HG03045 (cell line): ENCODE data around the gene MXRA7.
"Not testable (repeated sequence)": the region's sequence is repeated elsewhere in the genome, so short reads cannot be mapped to it uniquely, and the experiment has no call there.

Experiments used
- ATAC-seq: cut with Tn5 transposase; IDR thresholded peaks from one replicate; pipeline ENCODE4 v1.9.1; 2021; ENCODE audit warnings: mild to moderate bottlenecking, moderate library complexity; ENCODE audit not compliant: unreplicated experiment

MXRA7 gene

DNA sequence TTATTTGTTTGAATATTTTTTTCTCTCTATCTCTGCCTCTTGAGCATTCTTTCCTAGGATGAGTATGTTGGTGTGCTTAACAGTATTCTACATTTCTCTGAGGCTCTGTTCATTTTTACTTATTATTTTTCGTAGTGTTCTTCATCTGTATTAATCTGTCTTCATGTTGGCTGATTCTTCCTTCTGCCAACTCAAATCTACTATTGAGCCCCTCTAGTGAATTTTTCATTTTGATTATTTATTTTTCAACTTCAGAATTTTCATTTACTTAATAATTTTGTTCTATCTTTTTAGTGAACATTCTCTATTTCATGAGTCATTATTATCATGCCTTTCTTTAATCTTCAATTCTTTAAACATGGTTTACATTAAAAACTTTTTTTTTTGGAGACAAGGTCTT lies 64.1 kb downstream of the MXRA7 start:
- ATAC-seq: no peak

DNA sequence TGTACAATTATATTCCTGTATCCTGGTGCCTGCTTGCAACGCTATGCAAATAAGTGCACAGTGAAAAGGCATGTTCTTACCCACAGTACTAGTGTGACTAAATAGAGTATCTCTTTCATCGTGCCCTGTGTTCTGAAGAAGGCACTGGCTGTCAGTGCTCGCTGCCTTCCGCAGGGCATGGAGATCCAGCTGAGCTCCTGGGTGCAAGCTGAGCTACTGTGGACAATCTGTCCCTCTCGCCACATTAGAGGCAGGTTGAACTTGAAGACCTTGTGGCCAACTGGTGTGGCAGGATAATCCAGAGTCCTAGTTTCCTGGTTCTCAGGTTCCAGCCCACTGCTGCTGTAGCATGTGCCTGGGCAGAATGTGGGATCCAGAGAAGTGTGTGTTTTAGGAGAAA lies 65.3 kb downstream of the MXRA7 start:
- ATAC-seq: no peak

DNA sequence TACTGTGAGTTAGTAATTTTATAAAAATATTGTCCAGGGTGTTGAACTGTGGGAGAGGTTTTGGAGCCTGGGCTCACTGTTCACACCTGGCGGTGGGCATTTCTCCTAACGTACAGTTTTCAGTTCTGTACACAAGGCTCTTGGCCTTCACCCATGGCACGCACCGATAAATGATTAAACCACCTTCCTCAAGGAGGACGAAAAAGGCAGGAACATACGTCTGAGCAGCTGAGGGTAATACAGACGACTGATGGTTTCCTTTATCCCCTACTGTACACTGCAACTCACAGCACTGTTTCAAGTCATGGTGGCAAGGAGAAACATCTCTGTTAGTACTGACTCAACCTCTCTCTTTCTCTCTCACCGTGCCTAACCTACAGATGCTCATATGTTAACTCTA lies 65.8 kb downstream of the MXRA7 start:
- no peak for ATAC-seq

DNA sequence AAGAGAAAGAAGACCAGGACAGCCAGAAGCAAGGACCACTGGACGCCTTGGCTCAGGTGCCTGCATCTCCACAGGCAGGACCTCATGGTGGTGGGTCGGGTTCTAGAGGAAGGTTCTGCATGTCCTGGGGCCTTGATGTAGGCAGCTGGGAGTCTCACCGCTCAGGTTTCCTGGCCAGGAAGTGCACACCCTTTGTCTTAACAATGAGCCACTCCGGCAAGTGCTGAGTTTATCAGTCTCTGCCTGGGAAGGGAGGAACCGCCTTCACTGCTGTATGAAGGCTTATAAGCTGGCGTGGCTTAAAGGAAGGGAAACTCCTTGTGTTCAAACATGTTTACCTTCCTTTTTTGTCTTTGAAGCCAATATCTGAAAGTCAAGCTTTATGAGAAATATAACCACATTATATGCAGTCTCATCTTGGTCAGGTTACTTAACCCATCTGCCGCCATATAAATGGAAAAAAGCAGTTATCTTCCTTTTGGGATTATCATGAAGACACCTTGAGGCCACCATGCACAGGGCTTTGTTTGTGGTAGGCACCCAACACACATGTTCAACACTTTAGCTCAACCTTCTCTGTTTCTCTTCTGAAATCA lies 67.1 kb downstream of the MXRA7 start, which contains the start of gene ST6GALNAC1:
Gene ST6GALNAC1 (minus strand): TSS at position 205 of the 596 bp plus-strand sequence. CDS start 119 bp downstream, at position 86.
- no peak for ATAC-seq

DNA sequence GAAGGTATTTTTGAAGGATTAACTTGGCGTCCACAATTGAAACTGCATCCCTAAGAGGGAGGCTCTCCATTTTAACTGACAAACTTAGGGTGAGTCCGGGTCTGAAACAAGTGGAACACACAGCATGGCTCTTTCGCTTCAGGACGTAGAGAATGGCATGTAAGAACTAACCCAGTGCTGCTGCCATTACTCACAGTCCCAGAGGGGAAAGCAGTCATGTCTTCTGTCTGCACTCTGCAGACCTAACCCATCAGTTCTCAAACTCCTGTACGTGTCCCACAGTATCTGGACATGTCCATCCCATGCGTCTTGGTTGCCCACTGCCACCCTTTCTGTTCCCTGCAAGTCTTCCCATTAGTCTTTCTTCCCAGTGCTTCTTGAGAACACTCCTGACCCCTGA lies 67.8 kb downstream of the MXRA7 start:
- ATAC-seq: no peak

DNA sequence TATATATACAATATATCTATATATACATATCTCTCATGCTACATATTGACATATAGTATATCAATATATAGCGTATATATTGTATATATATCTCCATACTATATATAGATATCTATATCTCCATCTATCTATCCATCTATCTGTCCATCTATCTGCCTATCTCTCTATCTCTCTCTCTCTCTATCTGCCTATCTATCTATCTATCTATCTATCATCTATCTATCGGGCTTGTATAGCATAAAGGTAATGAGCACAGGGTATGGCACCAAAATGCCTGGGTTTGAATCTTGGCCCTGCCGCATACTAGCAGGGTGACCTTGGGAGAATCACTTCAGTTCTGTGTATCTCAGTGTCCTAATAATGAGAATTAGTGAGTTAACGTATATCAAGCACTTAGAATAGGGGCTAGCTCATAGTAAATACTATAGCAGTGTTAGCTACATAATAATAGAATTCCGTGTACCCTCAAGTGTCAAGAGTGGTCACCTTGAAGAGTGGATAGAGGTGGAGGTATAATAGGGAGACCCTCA lies 68.7 kb downstream of the MXRA7 start:
- no peak for ATAC-seq

DNA sequence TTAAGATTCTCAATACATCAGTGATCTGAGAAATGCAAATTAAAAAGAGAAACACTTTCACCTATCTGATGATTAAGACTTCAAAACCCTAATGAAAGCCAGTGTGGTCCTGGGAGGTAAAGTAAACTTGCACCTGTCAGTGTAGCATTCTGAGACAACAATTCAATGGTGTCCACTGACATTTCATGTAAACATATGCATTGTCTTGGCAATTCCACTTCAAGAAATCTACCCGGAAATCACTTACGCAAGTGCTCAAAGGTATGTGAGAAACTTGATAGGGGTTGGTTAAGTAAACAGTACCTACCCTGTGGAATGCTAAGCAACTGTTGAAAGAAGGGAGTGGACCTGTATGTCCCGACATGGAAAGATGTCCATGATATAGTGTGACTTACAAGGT lies 69.3 kb downstream of the MXRA7 start:
- ATAC-seq: no peak

DNA sequence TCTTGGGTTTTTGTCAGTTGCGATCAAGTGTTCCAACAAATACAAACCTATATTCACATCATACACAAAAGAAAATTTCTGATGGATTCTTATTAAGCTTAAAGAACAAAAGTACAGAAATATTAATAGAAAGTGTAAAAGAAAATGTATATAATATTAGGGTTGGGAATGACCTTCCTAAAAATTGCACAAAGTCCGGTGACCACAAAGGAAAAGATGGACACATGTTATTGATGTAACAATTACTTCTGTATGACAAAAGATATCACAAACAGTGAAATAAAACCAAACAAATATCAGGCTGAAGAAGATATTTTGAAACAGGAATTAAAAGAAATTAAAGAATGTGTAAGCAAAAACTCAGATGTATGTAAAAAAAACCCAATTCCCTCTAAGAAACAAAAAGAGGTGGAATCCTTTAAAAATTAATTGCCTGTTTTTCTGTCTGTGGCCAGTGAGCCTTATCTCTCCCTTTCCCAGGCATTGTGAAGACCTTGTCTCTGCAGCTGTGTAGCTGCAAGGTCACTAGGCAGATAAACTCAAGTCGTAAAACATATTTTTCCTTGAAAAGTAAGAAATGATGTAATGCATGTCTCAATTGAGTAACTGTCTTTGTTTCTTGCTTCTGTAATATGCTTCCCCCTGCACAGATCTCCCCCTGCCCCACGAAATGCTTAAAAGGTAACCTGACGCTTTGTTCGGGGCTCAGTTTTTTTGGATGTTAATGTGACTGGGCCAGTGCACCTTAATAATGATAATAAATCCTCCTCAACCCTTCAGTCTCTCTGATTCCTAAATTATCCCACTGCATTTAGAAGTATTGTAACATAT lies 70.0 kb downstream of the MXRA7 start:
- ATAC-seq: no peak

DNA sequence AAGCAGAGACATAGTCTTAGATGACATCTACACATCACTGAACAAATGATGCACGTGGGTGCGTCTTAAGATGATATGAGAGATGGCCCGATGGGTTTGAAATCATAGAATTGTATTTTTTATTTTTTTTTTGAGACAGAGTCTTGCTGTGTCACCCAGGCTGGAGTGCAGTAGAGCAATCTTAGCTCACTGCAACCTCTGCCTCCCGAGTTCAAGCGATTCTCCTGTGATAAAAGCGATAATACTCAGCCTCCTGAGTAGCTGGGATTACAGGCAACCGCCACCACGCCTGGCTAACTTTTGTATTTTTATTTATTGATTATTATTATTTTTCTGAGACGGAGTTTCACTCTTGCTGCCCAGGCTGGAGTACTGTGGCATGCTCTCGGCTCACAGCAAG lies 72.5 kb downstream of the MXRA7 start:
- ATAC-seq: no peak

DNA sequence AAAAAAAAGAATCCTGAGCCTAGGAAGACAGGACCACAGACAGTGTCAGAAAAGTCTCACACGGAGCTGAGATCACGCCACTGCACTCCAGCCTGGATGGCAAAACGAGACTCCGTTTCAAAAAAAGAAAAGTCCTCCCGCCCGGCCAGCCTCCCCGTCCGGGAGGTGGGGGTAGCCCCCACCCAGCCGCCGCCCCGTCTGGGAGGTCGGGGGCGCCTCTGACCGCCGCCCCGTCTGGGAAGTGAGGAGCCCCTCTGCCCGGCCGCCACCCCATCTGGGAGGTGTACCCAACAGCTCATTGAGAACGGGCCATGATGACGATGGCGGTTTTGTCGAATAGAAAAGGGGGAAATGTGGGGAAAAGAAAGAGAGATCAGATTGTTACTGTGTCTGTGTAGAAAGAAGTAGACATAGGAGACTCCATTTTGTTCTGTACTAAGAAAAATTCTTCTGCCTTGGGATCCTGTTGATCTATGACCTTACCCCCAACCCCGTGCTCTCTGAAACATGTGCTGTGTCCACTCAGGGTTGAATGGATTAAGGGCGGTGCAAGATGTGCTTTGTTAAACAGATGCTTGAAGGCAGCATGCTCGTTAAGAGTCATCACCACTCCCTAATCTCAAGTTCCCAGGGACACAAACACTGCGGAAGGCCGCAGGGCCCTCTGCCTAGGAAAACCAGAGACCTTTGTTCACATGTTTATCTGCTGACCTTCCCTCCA lies 74.1 kb downstream of the MXRA7 start:
- not testable (repeated sequence) for ATAC-seq

DNA sequence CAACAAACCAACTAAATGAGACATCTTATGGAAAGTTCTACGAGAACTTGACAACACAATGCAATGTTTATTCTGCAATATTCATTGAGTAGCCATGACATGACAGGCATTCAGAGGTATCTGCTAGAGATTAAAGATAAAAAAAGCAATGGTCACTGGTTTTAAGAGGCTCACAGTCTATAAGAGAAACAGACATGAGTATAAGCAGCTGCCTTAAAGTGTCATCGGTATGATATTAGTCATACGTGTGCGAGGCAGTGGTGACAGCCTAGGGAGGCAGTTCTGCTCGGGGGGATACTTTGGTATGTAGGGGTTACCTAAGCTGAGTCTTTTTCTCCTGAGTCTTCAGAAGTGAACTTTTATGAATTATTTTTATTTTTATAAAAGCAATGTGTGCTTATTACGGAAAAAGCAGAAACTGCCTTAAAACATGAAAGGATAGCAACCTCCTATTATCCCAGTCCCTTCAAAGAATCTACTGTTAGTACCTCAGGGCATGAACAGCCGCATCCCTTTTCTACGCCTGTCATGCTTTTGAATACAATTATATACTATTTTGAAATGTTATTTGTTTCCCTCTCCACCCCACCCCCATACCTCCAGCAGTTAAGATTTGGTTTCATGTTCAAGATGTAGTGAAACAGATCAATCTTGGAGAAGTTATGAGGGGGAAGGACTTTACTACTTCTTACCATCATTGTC lies 75.0 kb downstream of the MXRA7 start:
- ATAC-seq: no peak

DNA sequence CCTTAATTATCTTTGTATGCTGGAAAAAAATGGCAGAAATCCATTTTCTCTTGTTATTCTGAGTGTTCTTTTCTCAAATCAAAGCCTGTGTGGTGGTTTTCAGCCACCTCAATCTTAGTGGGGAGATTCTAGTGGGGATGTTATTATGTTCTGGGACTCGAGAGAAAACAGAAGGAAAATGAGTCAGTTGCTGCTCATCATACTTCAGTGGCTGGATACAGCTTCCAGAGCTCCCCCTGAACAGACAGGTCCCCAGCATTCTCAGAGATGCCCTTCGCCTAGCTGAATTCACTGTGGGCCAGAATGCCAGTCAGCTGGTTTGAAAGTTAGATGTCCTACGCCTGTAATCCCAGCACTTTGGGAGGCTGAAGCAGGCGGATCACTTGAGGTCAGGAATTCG lies 75.7 kb downstream of the MXRA7 start:
- ATAC-seq: no peak

DNA sequence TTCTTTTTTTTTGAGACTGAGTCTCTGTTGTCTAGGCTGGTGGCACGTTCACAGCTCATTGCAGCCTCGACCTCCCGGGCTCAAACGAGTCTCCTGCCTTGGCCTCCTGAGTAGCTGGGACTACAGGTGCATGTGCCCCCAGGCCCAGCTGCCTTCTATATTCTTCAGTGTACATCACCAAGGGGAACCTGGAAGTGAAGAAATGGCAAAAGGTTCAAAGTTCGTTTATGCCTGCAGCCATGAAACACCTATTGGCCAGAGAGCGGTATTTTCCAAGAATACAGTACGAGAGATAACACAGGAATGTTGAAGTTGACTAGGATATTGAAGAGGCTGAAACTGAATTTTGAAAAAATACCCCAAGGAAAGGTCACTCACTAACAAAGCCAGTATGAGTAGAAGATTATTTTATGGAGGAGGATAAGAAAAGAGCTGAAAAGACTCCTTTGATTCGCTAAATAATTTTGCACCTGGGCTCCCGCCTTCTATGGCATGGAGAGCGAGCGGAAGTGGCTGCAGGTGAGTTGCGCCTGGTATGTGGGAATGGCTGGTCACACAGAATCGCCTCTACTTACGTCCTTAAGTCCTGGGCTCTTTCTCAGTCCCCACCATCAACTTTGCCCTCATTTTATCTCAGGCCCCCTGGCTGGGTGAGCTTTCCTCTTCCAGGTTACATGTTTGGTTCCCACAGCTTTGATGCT lies 77.0 kb downstream of the MXRA7 start:
- no peak for ATAC-seq

DNA sequence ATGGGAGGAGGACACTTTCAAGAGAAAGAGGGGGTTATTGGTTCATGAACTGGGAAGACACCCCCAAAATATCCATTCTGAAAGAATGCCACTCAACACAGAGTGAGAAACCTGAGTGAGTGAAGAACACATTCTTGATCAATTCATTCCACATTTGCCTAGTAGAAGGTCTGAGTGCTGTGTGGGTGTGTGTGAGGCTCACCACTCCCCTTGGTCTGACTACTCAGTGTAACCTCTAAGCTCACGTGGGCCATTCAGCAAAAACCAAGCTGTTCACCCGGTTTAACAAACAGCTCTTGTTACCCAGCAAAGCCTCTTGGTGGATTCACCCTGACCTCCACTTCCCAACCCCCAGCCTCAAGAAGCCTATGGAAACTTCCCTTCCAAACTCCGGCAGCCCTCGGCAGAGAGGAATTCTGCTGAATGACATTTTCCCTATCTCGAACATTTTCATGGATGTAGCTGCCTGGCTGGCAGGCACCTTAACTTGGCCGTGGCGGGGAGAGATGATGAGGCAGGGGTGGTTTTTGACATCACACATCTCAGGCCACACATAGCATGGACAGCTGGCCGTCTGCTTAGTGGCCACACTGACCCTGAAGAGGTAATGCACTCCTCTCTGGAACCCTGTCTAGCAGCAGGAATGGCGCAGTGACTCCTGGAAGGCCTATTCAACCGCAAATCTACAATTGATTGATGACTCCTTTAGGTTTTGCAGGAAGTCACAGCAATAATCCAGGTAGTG lies 78.8 kb downstream of the MXRA7 start:
- ATAC-seq: no peak

DNA sequence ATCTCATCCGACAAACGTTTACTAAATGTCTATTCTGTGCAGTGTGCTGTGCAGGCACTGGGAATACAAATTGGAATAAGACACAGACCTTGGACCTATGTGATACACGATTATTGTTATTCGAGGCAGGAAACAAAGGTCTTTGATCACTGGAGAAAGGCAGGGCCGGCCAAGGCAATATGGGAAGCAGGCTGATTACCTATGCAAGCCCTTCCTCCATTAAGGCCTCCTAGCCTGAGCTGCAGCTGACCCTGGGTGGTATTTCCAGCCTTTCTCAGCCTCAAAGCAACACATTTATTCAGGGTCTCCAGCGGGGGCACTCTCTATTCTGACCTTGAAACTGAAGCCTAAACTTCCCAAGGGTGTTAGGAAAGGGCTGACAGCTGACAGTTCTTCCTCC lies 80.6 kb downstream of the MXRA7 start:
- ATAC-seq: no peak
